Right hindlimb (tissue), 1 donor: Measurements from ENCODE around the gene LLGL2.
"Not testable (repeated sequence)": the region's sequence is repeated elsewhere in the genome, so short reads cannot be mapped to it uniquely, and the experiment has no call there.

ENCODE experiments used
- DNase-seq: peaks from one replicate; pipeline ENCODE4 v3.0.0-alpha.2; 2018

LLGL2 gene

GRCh38 chr17:75524970-75525805 lies at the start of gene LLGL2:
LLGL2 (plus strand) TSS chr17:75525697; CDS start chr17:75543427, 17,730 bp downstream.
- DNase-seq: peak; percentile 69

GRCh38 chr17:75475851-75476250 lies 49.6 kb upstream of the LLGL2 start:
- DNase-seq: peak; percentile 82

GRCh38 chr17:75476271-75476671 lies 49.2 kb upstream of the LLGL2 start:
- DNase-seq: peak; percentile 72

GRCh38 chr17:75476752-75477489 lies 48.6 kb upstream of the LLGL2 start:
- no peak for DNase-seq

GRCh38 chr17:75477490-75477862 lies 48.0 kb upstream of the LLGL2 start:
- not testable (repeated sequence) for DNase-seq

GRCh38 chr17:75478508-75478907 lies 47.0 kb upstream of the LLGL2 start:
- DNase-seq: no peak

GRCh38 chr17:75480281-75480680 lies 45.2 kb upstream of the LLGL2 start:
- no peak for DNase-seq

GRCh38 chr17:75481194-75482068 lies 44.1 kb upstream of the LLGL2 start:
- no peak for DNase-seq

- DNase-seq: no peak
Observed at GRCh38 chr17:75482098-75482942, 43.2 kb upstream of the LLGL2 start.

GRCh38 chr17:75485688-75486087 lies 39.8 kb upstream of the LLGL2 start:
- peak; percentile 32 for DNase-seq

- no peak for DNase-seq
Observed at GRCh38 chr17:75486151-75486550, 39.3 kb upstream of the LLGL2 start.

GRCh38 chr17:75486951-75487350 lies 38.5 kb upstream of the LLGL2 start:
- peak; percentile 14 for DNase-seq

- DNase-seq: peak; percentile 27
Observed at GRCh38 chr17:75487351-75488070, 38.0 kb upstream of the LLGL2 start.

- no peak for DNase-seq
Observed at GRCh38 chr17:75488693-75489510, 36.6 kb upstream of the LLGL2 start.

GRCh38 chr17:75489511-75489955 lies 36.0 kb upstream of the LLGL2 start:
- no peak for DNase-seq

- DNase-seq: no peak
Observed at GRCh38 chr17:75490173-75490743, 35.2 kb upstream of the LLGL2 start.

GRCh38 chr17:75490953-75491649 lies 34.4 kb upstream of the LLGL2 start:
- no peak for DNase-seq

GRCh38 chr17:75491680-75492079 lies 33.8 kb upstream of the LLGL2 start:
- DNase-seq: no peak

GRCh38 chr17:75492555-75493168 lies 32.8 kb upstream of the LLGL2 start:
- DNase-seq: no peak
